Panc1 (cell line): ENCODE data around the gene KRTAP2-2.

Experiments
- CTCF ChIP-seq: fragments of 450-650 bp; IDR thresholded peaks from 2 replicates; pipeline ENCODE4 v1.5.1; 2017; ENCODE audit warnings: mild to moderate bottlenecking
- POLR2AphosphoS5 ChIP-seq: IDR thresholded peaks from 2 replicates; pipeline ENCODE4 v1.6.1; 2012; ENCODE audit warnings: mild to moderate bottlenecking, low read depth, low read length, moderate library complexity
- REST ChIP-seq, 2 experiments: IDR thresholded peaks; 2 replicates each; pipeline ENCODE4 v1.6.1; 2011 to 2012; ENCODE audit warnings: low read depth in 2 of 2, control low read depth in 1 of 2, low read length in 1 of 2, mild to moderate bottlenecking in 1 of 2, moderate library complexity in 1 of 2; ENCODE audit not compliant: insufficient read depth in 1 of 2
- TCF7L2 ChIP-seq: IDR thresholded peaks from 2 replicates; pipeline ENCODE4 v1.6.1; 2011; ENCODE audit warnings: mild to moderate bottlenecking, low read depth, low read length, inconsistent platforms

GRCh38 chr17:41098042-41098441, 43.0 kb upstream of the KRTAP2-2 start, which contains the start of gene KRTAP4-8:
- TF ChIP-seq POLR2AphosphoS5 (no peak), CTCF (no peak), TCF7L2 (no peak), REST (IDR thresholded peaks at IDR 0.05; ENCODE audit: insufficient read depth in 1 of 2, low read depth in 2 of 2, low read length in 1 of 2) (no peak)
